ENCODE results near the gene FEM1A. TPM values are rescaled to one million over a fixed set of nuclear protein-coding genes. Genes with fewer than 3 reads are reported as not detected.
A peak's percentile ranks its signal among the peaks of the same experiment; 100 is the strongest.

The FEM1A gene
- total and polyA plus RNA-seq, 9 of the 15 experiments (the other 6 are each of a cell fraction or from before 2014, with no cell fraction given), result 0.08 to 19.0 (median 6.8) TPM

DNA sequence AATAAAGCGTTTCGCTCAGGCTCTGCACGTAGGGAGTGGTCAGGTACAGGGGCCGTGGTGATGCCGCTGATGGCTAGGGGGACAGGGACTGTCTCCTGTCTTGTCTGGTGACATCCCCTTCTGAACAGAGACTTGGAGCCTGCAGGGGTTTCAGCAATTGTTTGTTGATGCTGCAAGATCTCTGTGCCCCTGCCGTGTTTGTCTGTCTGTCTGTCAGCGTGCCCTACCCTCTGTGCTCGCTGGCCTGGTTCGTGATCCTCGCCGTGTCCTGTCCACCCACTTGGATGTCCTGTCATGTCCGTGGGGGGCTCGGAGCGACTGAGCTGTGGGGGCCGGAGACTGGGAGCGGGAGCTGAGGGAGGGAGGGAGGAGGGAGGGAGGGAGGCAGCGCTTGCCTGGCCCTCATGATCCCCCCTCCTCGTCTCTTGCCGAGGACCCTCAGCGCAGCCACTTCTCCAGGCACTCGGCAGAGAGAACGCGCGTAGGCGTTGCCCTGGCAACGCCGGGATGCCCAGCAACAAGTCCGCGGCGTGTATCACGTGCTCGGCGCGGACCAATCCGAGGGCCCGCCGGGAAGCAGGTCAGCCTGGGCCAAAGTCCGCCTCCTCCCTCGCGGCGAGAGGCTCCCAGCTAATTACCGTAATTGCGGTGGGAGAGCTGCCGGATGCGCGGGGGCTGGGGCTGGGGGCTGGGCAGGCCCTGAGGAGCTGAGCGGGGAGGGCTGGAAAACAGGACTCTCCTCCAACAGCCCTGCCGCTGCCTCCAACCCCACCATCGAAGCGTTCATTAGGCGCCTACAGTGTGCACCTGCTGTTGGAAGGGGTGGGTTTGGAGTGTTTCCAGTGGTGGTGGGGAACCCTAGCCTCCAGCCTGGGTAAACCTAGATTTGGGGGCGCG lies 31.9 kb upstream of the FEM1A start (continued):
- no peak for TF ChIP-seq ARID4B (CRISPR knock-in tag; IDR thresholded peaks at IDR 0.05)
- TF ChIP-seq RFX1 (IDR thresholded peaks at IDR 0.05), result peak; percentile 95
- TF ChIP-seq TAF1 (IDR thresholded peaks at IDR 0.05; ENCODE audit: control insufficient read depth, extremely low read depth, insufficient read depth, low read length, severe bottlenecking), result no peak
- TF ChIP-seq FOXJ2 (tag; IDR thresholded peaks at IDR 0.05), result peak; percentile 91
- peak; percentile 57; the same call in 1 of the 2 replicates for TF ChIP-seq ZBTB7A (IDR thresholded peaks at IDR 0.05; ENCODE audit: borderline replicate concordance, control insufficient read depth, low read depth, low read length)
- no peak for TF ChIP-seq ZFP36 (IDR thresholded peaks at IDR 0.05; ENCODE audit: low read depth, low read length, partially characterized antibody)
- TF ChIP-seq MAZ (CRISPR knock-in tag; conservative IDR thresholded peaks at IDR 0.05 in 1 of 2, IDR thresholded peaks at IDR 0.05 in 1 of 2), result 0 out of 4 replicates have a peak, but pooled peaks of 1 of the 2 experiments have one; percentile 28
- TF ChIP-seq BMI1 (IDR thresholded peaks at IDR 0.05; ENCODE audit: low read length), result peak; percentile 80
- no peak for TF ChIP-seq E2F4 (CRISPR knock-in tag; IDR thresholded peaks at IDR 0.05; ENCODE audit: low read depth)
- no peak for TF ChIP-seq NFE2L1 (tag; IDR thresholded peaks at IDR 0.05; ENCODE audit: borderline replicate concordance, low read depth)
- TF ChIP-seq CBFA2T2 (conservative IDR thresholded peaks at IDR 0.05), result peak; percentile 62; the same call in 1 of the 2 replicates
- no peak for TF ChIP-seq OTX1 (CRISPR knock-in tag; IDR thresholded peaks at IDR 0.05)
